GM11168 (cell line): ENCODE results near the gene HLCS.

Source experiments
- in situ Hi-C: fragments of 300-500 bp; cut with MboI; formaldehyde crosslinking; loops from one replicate; pipeline ENCODE4 v1.12.0; 2022; ENCODE audit warnings: low sequenced_read_pairs; ENCODE audit not compliant: unreplicated experiment

The HLCS gene

DNA sequence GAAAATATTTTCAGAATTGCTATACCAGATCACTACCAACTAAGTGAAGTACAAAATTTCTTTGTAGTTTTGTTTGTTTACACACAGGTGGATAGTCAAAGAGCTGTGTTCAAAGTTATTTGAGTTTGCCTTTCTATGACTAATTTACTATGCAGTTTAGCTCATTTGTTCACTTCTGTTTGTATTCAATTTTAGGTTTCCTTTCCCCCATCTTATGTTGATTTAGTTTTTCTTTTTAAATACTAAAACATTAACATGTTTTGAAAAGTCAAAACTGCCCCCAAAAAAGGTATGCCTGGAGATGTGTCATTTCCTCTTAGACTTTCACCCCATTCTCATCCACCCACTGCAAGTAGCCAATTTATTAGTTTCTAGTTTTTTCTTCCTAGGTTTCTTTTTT, 21.4 kb upstream of the HLCS start:
- in situ Hi-C loops = no loop called here

- in situ Hi-C loops = no loop called here
Observed at GRCh38 chr21:36985751-36986594, 19.5 kb upstream of the HLCS start.

- in situ Hi-C loops = no loop called here
Observed at GRCh38 chr21:36981977-36982700, 15.7 kb upstream of the HLCS start.

- in situ Hi-C loops = no loop called here
Observed at GRCh38 chr21:36981049-36981391, 14.6 kb upstream of the HLCS start.

DNA sequence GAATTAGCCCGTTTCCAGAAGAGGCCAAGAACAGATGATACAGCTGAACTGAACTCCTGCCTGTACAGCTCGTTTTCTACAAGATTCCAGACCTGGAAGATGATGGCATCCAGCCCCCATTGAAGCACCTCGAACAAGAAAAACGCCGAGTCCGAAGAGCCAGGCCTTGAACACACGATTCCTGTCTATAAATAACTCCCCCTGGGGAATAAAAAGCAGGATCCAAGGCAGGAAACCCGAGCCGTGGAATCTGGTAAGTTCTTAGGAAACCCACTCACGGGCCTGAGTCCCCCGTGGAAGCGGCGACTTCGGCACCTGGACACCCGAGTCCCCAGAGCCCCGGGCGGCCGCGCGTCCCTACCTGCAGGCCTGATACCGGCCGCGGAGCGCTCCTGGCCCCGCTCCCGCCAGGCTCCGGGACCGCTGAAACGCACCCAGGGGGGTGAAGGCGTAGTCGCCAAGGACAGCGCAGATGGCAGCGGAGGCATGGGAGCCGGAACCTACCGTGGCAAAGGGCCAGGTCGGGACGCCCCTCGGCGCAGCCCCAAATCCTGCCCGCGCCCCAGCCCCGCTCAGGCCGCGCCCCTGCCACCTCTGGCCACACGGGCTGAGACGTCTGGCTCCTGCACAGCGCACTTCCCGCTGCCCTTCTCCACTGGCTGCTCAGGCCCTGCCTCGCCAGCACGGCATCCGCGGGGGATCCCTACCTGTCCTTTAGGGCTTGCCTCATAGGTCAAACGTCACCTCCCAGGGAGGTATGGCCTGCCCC, 14.0 kb upstream of the HLCS start:
- in situ Hi-C loops = no loop called here

DNA sequence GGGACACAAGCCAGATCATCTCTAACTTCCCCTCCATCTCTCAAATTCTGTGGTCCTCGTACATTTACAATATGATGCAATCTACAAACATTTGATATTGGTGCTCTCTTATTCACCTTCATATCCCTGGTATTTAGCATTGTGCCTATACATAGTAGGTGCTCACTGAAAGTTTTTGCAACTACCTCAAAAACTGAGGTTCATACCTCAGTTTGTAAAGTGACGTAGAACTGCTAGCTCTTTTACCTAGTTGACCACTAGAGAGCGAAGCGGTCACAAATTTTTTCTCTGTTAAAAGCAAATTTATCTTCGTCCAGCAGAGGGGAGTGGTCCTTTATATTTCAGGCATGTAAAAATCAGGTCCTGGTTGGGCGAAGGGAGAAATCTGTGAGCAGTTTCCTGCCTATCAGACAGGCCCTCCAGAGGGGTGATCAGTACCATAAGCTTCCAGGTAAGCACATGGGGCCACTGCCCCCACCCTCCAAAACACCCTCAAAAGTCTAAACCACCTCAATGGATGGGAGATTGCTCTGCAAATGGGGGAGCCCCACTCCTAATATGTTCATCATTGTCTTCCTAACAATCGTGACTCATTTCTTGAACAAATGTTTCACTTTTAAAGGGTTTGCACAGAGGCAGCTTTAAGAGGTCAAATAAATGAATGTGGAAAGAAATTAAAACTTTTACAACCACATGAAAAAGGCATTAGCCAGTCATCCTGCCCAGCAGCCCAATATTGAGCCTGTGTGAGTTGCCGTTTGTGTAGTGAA, 10.6 kb upstream of the HLCS start:
- in situ Hi-C loops = no loop called here

- in situ Hi-C loops = no loop called here
Observed at GRCh38 chr21:36976228-36976861, 9.9 kb upstream of the HLCS start.

DNA sequence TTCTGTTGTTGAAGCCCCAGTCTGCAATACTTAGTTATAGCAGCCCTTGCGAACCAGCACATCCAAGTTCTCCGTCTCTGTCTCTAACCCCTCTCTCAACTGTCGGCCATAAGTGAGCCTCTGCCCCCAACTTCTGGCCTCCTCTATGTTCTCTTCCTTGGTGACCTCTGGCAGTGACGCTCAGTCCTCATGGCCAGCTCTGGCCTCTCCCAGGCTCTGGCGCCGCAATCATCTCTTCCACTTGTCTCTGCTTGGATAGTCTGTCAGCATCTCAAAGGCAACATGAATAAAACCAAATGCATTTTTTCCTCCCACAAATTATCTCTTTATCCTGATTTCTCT, 8.4 kb upstream of the HLCS start:
- in situ Hi-C loops = no loop called here

GRCh38 chr21:36973986-36974850, 7.7 kb upstream of the HLCS start:
- in situ Hi-C loops = no loop called here

DNA sequence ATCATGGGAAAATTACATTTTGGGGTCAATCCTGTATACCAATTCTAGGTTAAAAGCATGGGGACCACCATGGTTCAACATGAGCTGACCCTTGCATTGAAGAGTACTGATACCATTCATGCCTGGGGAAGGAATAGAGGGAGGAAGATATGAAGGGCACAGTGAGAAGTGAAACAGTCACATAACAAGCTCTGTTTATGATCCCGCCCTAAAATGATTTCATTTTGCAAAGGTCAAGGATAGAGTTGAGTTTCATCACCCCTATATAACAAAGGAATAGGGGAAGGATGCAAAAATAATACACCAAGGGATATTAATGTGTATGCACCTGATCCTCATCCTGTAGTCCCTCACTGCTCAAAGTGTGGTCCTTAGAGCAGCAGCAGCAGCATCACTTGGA, 2.5 kb upstream of the HLCS start:
- in situ Hi-C loops = no loop called here

- in situ Hi-C loops = no loop called here
Observed at GRCh38 chr21:36968414-36968813, 1.9 kb upstream of the HLCS start.

DNA sequence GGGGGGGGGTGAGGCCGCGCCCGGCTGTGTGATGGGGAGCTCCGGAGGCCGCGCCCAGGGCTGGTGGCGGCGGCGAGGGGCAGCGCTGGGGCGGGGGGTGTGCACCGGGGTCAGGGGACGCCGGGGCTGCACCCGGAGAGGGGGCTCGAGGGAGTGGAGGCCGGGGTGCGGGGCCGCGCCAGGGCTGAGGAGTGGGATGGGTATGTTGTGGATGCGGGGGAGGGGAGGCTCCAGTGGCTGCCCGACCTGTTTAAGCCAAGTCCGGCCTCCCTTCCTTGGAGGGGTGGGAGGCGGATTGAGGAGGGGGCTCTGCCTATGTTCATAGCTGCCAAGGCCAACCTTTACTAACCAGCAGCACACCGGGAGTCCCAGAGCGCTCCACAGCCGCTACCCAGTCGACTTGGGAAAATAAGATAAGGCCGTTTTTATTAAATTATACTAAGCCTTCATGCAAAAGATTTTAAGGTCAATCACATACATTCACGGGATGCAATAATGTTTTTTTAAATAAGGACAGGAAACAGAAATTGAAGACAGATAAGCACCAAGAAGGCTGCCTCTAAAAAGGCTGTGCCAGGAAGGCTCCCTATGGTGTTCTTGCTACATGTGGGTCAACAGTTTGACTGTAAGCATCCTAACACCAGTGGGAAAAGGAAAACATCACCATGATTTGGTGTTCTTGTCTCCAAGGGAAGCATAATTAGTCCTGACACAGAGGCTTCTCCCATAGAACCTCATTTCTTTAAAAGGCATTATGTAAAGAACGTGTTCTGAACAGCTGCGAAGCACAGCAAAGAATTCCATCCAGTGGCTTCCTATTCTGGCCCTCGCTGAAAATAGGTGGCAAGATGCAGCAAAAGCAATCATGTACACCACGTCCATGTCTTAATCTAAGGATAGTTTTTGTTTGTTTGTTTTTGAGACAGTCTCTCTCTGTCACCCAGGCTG, 626 bp upstream of the HLCS start:
- in situ Hi-C loops = no loop called here

- in situ Hi-C loops = no loop called here
Observed at GRCh38 chr21:36965720-36966065, 776 bp downstream of the HLCS start.

DNA sequence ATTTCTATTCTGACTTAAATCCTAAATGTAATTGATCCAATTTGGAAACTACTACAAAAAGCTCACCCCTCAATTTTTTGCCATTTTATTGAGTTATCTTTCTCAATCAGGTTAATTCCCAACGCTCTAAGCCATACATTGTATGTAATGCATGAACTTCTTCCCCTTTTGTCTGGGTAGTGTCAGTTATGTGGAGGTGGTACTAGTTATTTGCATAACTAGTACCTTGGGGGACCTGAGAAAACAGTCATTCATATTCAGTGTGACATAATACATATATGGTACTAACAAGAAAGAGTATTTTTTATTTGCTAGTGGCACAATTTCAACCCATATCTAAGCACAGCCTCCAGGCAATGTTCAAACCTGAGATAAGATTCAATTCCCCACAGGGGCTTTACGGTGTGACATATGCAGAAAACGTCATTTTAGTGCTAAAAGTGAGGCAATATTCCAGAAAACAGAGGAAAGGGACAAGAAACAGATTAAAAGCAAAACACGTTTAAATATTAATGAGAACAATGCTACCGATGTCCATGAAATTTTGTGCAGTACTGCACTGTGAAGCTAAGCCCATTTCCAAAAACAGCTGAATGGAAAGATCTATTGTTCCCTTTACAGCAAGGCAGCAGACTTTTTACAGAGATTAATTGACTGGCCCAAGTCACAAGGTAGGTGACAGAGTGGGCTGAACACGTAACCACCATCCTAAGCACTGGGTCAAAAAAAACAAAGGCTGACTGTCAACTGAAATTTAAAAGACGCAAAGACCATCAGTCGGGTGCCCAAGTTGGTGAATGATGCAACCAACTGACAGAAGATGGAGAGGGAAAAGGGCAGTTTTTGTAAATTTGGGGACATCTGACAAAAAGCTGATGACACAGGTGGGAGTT, 1.4 kb downstream of the HLCS start:
- in situ Hi-C loops = no loop called here

GRCh38 chr21:36964398-36964797, 2.1 kb downstream of the HLCS start:
- in situ Hi-C loops = no loop called here

DNA sequence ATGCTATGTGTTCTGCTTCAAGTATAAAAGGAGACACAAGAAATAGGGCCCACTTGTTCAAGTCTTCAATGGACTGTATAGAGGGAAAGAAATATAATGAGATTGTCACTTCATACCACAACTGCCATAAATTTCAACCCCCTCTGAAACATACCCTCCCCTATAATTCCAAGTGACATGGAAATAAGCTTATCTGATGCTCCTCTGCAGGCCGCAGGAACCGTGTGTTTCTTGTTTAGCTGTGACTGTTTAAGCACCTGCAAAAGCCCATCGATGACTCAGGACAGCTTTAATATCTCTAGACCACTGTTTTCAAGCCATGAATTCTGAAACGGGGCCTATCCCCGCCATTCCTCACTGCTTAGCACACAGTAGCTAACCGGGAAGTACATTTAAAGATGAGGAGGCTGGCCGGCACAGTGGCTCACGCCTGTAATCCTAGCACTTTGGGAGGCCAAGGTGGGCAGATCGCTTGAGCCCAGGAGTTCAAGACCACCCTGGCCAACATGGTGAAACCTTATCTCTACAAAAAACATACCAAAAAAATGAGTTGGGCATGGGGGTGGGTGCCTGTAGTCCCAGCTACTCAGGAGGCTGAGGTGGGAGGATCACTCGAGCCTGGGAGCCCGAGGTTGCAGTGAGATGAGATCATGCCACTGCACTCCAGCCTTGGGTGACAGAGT, 4.2 kb downstream of the HLCS start:
- in situ Hi-C loops = no loop called here
